Measurements from ENCODE around the gene CYP46A1.
A peak's percentile ranks its signal among the peaks of the same experiment; 100 is the strongest.

Gene CYP46A1

GRCh38 chr14:99683619-99684409 lies at the start of gene CYP46A1:
Gene CYP46A1, plus strand, starts transcription at chr14:99684298. Its CDS starts 120 bp downstream, at chr14:99684418.
- peak within 1 kb of the TSS; percentile 82 for H3K4me3 ChIP-seq (ENCODE audit: insufficient read depth, low read length, poor library complexity, severe bottlenecking)

GRCh38 chr14:99634443-99634842 lies 49.7 kb upstream of the CYP46A1 start:
- no peaks in the 10 kb centered on the region for H3F3A ChIP-seq (ENCODE audit: insufficient read depth)
- no peaks in the 10 kb centered on the region for H4K20me1 ChIP-seq (ENCODE audit: low read depth, low read length)
- no peaks in the 10 kb centered on the region for H3K79me2 ChIP-seq (ENCODE audit: insufficient read depth, low read length)
- H3K9me2 ChIP-seq (replicated peaks; ENCODE audit: insufficient read depth, low read length) = no peaks in the 10 kb centered on the region
- H3K36me3 ChIP-seq (ENCODE audit: low read length) = no peaks in the 10 kb centered on the region
- no peak overlapping the region for H3K4me2 ChIP-seq (ENCODE audit: low read depth, low read length, poor library complexity, severe bottlenecking)
- H3K9me3 ChIP-seq (ENCODE audit: insufficient read depth, low read length) = no peaks in the 10 kb centered on the region
- no peak overlapping the region for H3K9ac ChIP-seq (ENCODE audit: low read length)
- TF ChIP-seq, protein P1, sequence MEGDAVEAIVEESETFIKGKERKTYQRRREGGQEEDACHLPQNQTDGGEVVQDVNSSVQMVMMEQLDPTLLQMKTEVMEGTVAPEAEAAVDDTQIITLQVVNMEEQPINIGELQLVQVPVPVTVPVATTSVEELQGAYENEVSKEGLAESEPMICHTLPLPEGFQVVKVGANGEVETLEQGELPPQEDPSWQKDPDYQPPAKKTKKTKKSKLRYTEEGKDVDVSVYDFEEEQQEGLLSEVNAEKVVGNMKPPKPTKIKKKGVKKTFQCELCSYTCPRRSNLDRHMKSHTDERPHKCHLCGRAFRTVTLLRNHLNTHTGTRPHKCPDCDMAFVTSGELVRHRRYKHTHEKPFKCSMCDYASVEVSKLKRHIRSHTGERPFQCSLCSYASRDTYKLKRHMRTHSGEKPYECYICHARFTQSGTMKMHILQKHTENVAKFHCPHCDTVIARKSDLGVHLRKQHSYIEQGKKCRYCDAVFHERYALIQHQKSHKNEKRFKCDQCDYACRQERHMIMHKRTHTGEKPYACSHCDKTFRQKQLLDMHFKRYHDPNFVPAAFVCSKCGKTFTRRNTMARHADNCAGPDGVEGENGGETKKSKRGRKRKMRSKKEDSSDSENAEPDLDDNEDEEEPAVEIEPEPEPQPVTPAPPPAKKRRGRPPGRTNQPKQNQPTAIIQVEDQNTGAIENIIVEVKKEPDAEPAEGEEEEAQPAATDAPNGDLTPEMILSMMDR (IDR thresholded peaks at IDR 0.05; ENCODE audit: insufficient read depth, low read length, poor library complexity, severe bottlenecking) = no peak
- no peak for TF ChIP-seq EZH2phosphoT487 (conservative IDR thresholded peaks at IDR 0.05; ENCODE audit: low read length)
- H3K4me3 ChIP-seq (ENCODE audit: insufficient read depth, low read length, poor library complexity, severe bottlenecking) = no peak overlapping the region
- H3K27ac ChIP-seq (ENCODE audit: low read depth, low read length) = no peak overlapping the region
- H2AFZ ChIP-seq (ENCODE audit: low read depth, low read length, severe bottlenecking) = no peak overlapping the region
- no peaks in the 10 kb centered on the region for H3K27me3 ChIP-seq (ENCODE audit: low read length)

More at GRCh38 chr14:99683619-99684409, at the start of gene CYP46A1:
- peak within 1 kb of the TSS; percentile 71 for H3K9ac ChIP-seq (ENCODE audit: low read length)
- H4K20me1 ChIP-seq (ENCODE audit: low read depth, low read length) = no peaks in the 10 kb centered on the region
- H3K9me3 ChIP-seq (ENCODE audit: insufficient read depth, low read length) = no peaks in the 10 kb centered on the region
- H2AFZ ChIP-seq (ENCODE audit: low read depth, low read length, severe bottlenecking) = peak within 1 kb of the TSS; percentile 96
- no peaks in the 10 kb centered on the region for H3K79me2 ChIP-seq (ENCODE audit: insufficient read depth, low read length)
- TF ChIP-seq, protein P1 (IDR thresholded peaks at IDR 0.05; ENCODE audit: insufficient read depth, low read length, poor library complexity, severe bottlenecking) = no peak
- TF ChIP-seq EZH2phosphoT487 (conservative IDR thresholded peaks at IDR 0.05; ENCODE audit: low read length) = no peak
- no peaks in the 10 kb centered on the region for H3K9me2 ChIP-seq (replicated peaks; ENCODE audit: insufficient read depth, low read length)
- 0 out of 2 replicates have a peak within 1 kb of the TSS, but pooled peaks have one; percentile 19 for H3K27ac ChIP-seq (ENCODE audit: low read depth, low read length)
- H3K36me3 ChIP-seq (ENCODE audit: low read length) = no peaks in the 10 kb centered on the region
- H3K27me3 ChIP-seq (ENCODE audit: low read length) = no peaks in the 10 kb centered on the region
- H3K4me2 ChIP-seq (ENCODE audit: low read depth, low read length, poor library complexity, severe bottlenecking) = peak within 1 kb of the TSS; percentile 64
- H3F3A ChIP-seq (ENCODE audit: insufficient read depth) = no peaks in the 10 kb centered on the region

DNA sequence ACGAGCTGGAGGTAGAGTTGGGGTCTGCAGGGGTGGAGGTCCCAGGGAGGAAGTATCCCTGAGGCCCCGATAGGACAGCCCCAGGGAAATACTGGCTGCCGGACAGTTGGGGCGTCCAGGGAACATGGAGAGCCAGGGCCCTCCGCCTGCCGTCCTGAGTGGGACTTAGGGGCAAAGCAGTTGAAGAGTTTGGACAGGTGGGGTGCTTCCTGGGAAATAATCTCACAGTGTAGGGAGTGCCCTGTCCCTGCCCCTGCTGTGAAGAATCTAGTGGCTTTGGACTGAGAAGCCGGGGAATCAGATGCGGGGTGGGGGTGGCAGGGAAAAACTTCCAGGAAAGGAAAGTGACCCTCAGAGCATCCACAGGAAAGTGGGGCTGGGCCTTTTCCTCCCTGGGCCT lies 49.0 kb upstream of the CYP46A1 start:
- Histone ChIP-seq H2AFZ (ENCODE audit: low read depth, low read length, severe bottlenecking) (no peak overlapping the region), H3K4me3 (ENCODE audit: insufficient read depth, low read length, poor library complexity, severe bottlenecking) (no peak overlapping the region), H3K9me3 (ENCODE audit: insufficient read depth, low read length) (no peaks in the 10 kb centered on the region), H3K27ac (ENCODE audit: low read depth, low read length) (no peak overlapping the region), H3K4me2 (ENCODE audit: low read depth, low read length, poor library complexity, severe bottlenecking) (no peak overlapping the region), H3K9ac (ENCODE audit: low read length) (no peak overlapping the region), H3K9me2 (replicated peaks; ENCODE audit: insufficient read depth, low read length) (no peaks in the 10 kb centered on the region), H3K27me3 (ENCODE audit: low read length) (no peaks in the 10 kb centered on the region), H3F3A (ENCODE audit: insufficient read depth) (no peaks in the 10 kb centered on the region), H3K79me2 (ENCODE audit: insufficient read depth, low read length) (no peaks in the 10 kb centered on the region), H4K20me1 (ENCODE audit: low read depth, low read length) (no peaks in the 10 kb centered on the region), H3K36me3 (ENCODE audit: low read length) (no peaks in the 10 kb centered on the region)
- TF ChIP-seq, protein P1 (IDR thresholded peaks at IDR 0.05; ENCODE audit: insufficient read depth, low read length, poor library complexity, severe bottlenecking) = no peak
- no peak for TF ChIP-seq EZH2phosphoT487 (conservative IDR thresholded peaks at IDR 0.05; ENCODE audit: low read length)

Data from SU-DHL-6 (cell line).